Left ventricle myocardium inferior (tissue), 1 donor: Measurements from ENCODE around the gene ZNF20. TPM values are rescaled to one million over a fixed set of nuclear protein-coding genes. Genes with fewer than 3 reads are reported as not detected.
A peak's percentile ranks its signal among the peaks of the same experiment; 100 is the strongest.

Experiments used
- DNase-seq: peaks from one replicate; pipeline ENCODE4 v3.0.0-alpha.2; 2020
- H3K27ac ChIP-seq: fragments of 200-600 bp; replicated peaks from 2 replicates; pipeline ENCODE4 v1.8.0; 2021
- H3K27me3 ChIP-seq: fragments of 200-600 bp; 2 replicates; pipeline ENCODE4 v1.8.0; 2021; ENCODE audit warnings: low read depth
- H3K36me3 ChIP-seq: fragments of 200-600 bp; 2 replicates; pipeline ENCODE4 v1.8.0; 2021
- H3K4me1 ChIP-seq: fragments of 200-600 bp; 2 replicates; pipeline ENCODE4 v1.8.0; 2021
- H3K4me3 ChIP-seq: fragments of 200-600 bp; 2 replicates; pipeline ENCODE4 v1.8.0; 2021; ENCODE audit warnings: mild to moderate bottlenecking, moderate library complexity
- H3K9me3 ChIP-seq: fragments of 200-600 bp; replicated peaks from 2 replicates; pipeline ENCODE4 v1.8.0; 2021
- CTCF ChIP-seq: fragments of 200-600 bp; IDR thresholded peaks from 2 replicates; pipeline ENCODE4 v1.8.0; 2021; ENCODE audit warnings: antibody characterized with exemption, mild to moderate bottlenecking, borderline replicate concordance
- intact Hi-C: fragments of 100-400 bp; cut with micrococcal nuclease; formaldehyde crosslinking; loops from one replicate; pipeline ENCODE4 v1.11.0; 2022
- total RNA-seq: library from RNA; stranded (reverse); fragmentation: NEBNext Ultra II Directional; extraction: Animal tissue kit (Norgen Biotek cat#: 25700); gene quantifications from one replicate; pipeline ENCODE4 v1.2.1, GENCODE V29; 2021
- donor health status: DM: no; HTN: yes; CAD: no; lungs with severe emphysema.

ZNF20 gene
- total RNA-seq, 1 donor from 2014 or later, result 2.2 TPM

DNA sequence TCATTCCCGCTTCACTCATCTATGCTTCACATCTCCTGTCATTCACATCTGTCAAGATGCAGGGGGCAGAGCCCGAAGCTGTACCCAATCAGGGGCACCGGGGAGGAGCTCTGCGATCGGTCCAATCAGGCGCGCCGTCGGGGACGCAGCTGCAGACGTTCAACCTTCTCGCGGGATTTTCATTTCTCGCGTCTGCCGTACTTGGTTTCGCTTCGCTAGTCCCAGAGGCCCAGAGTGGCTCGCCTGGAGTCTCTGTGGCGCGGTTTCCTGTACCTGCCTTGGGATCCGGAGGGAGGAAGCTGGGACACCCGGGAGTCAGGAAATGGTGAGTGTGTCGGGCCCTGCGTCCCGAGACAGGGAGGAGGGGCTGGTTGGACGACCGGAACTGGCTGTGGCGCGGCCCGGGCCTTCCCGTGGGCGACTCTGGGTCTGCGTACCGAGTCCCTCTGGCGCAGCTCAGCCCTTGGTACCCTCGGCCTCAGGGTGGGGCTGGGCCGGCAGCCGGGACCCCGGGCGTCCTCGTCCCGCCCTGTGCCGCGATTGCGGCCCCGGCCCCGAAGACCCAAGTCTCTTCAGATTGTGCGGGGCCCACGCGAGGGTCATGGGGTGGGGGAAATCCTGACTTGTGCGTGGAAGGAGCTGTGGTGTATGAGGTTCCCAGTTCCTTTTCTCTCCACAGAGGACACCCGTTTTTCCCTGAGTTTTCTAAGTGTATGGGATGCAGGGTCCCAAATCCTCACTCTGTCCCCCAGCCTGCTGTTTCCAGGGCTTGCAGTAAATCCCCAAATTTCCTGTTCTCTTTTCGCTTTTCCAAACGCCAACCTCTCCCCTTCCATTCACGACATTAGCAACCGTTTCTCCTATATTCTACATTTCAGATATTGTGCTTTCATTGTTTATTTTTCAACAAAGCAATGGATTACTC is 23.0 kb upstream of the ZNF20 start, which contains the start of gene ZNF136:
ZNF136 (plus strand) TSS at position 215 of the 925 bp plus-strand sequence; CDS start at position 323, 108 bp downstream.
- Histone ChIP-seq H3K4me3 (peak within 1 kb of the TSS; percentile 98), H3K4me1 (peaks cover 54% of the 10 kb centered on the region), H3K9me3 (no peaks in the 10 kb centered on the region), H3K36me3 (peaks cover 7% of the 10 kb centered on the region), H3K27ac (peak within 1 kb of the TSS; percentile 97), H3K27me3 (no peaks in the 10 kb centered on the region)
- DNase-seq, result peak; percentile 96
- intact Hi-C loops, result no loop called here
- no peak for TF ChIP-seq CTCF

DNA sequence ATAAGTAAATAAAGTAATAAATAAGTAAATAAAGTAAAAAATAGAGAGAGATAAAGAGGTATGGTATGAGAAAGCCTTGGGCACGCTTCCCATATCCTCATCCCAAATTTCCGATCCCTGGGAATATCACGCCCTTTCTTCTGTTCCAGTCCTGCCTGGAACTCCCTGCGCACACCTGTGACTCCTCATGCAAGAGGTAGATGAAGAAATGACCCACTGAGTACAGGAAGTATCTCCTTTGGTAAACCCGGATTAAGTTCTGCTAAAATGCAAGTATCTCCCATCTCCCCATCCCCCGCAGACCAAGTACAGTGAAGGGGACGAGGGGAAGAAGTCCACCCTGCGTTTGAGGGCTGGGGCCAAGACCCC is 22.3 kb upstream of the ZNF20 start:
- peaks cover 54% of the 10 kb centered on the region for H3K4me1 ChIP-seq
- peak overlapping the region; percentile 97 for H3K27ac ChIP-seq
- no peak for DNase-seq
- no peaks in the 10 kb centered on the region for H3K27me3 ChIP-seq
- H3K4me3 ChIP-seq, result peak overlapping the region; percentile 98
- H3K9me3 ChIP-seq, result no peaks in the 10 kb centered on the region
- intact Hi-C loops, result no loop called here
- TF ChIP-seq CTCF, result no peak
- peaks cover 7% of the 10 kb centered on the region for H3K36me3 ChIP-seq

- H3K4me1 ChIP-seq, result peaks cover 53% of the 10 kb centered on the region
- H3K9me3 ChIP-seq, result no peaks in the 10 kb centered on the region
- intact Hi-C loops, result no loop called here
- H3K4me3 ChIP-seq, result no peak overlapping the region
- H3K27me3 ChIP-seq, result no peaks in the 10 kb centered on the region
- H3K36me3 ChIP-seq, result peaks cover 3% of the 10 kb centered on the region
- TF ChIP-seq CTCF, result no peak
- no peak overlapping the region for H3K27ac ChIP-seq
- no peak for DNase-seq
These were observed 19.7 kb upstream of the ZNF20 start for GRCh38 chr19:12159773-12160414.

DNA sequence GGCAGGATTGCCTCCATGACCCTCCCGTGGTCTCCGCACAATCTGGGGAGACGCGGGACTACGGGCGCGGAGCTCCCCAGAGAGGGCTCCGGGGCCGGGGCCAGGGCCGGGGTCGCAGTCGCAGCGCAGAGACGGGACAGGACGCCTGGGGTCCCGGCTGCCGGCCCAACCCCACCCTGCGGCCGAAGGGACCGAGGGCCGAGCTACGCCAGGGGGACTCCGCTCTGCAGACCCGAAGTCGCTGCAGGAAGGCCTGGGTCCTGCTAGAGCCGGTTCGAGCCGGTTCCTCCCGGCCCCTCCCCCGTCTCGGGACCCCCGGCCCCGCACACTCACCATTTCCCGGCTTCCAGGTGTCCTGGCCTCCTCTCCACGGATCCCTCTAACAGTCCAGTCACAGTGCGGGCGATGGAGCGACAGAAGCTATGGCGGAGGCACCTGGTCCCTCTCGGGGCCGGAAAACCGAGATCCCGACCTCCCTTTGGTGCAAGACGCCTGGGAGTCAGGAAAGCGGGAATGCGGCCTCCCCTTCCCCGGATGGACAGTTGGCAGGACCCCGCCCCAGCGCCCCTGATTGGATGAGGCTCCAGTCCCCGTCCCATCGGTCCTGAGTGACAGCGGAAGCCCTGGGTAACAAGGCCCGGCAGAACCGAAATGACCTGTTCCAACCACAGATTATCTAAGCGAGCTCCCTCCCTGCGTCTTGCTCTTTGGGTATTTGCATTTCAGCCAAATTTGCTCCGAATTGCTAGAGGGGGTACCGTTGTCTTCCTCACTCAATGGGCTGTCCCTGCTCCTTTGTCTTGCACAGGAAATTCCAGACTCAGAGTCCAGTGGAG is 16.3 kb upstream of the ZNF20 start, which contains the start of gene ZNF625:
ZNF625 (minus strand) TSS at position 512 of the 836 bp plus-strand sequence; CDS start at position 336, 176 bp downstream.
- Histone ChIP-seq H3K27me3 (no peaks in the 10 kb centered on the region), H3K4me1 (peaks cover 25% of the 10 kb centered on the region)
- DNase-seq, result peak; percentile 91

More for the DNA sequence above, 16.3 kb upstream of the ZNF20 start, which contains the start of gene ZNF625:
- peak within 1 kb of the TSS; percentile 87 for H3K27ac ChIP-seq
- no peaks in the 10 kb centered on the region for H3K9me3 ChIP-seq
- intact Hi-C loops, result no loop called here
- H3K4me3 ChIP-seq, result peak within 1 kb of the TSS; percentile 89
- H3K36me3 ChIP-seq, result peaks cover 15% of the 10 kb centered on the region
- TF ChIP-seq CTCF, result no peak
